Activated T-cell treated with anti-CD3 and anti-CD28 coated beads, Interleukin-2, amount 50 U/mL, for 1 hour (primary cell): ENCODE data around the gene SPACA1.

ENCODE experiments used
- DNase-seq: peaks from one replicate; pipeline ENCODE4 v3.0.0-alpha.2; 2020

Gene SPACA1

DNA sequence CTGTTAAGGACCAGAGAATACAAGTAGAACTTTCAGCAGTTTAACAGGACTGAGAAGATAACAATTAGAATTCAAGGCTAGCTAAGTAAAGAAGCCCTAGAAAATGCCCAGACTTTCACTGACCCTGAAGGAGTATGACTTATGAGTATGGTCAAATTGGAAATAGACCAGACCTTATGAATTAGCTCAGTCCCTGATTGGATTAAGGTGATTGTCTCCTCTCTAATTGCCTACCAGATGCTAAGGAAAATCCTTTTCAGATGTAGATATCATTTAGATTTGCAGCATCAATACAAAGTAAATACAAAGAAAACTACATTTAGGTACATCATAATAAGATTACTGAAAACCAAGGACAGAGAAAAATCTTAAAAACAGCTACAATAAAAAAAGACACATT lies 59.6 kb downstream of the SPACA1 start:
- no peak for DNase-seq

- DNase-seq, result no peak
Measured at GRCh38 chr6:88111991-88112390, 64.3 kb downstream of the SPACA1 start.

DNA sequence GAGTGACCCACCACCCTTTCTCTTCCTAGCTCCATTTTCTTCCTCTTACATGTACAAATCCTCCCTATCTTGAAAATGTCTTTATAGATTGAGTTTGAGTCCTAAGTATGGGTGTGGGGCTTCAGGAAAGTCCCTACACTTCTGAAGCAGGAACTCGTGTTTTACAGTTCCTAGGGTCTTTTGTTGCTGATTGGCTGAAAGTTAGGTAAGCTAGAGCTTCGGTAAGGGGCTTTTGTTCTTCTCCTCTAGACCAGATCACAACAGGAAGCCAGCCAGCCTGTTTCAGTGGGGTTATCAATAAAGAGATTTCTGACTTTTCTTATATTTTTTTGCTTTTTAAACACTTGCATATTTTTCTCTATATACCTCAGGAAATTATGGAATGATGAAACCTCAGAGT lies 67.2 kb downstream of the SPACA1 start:
- no peak for DNase-seq

DNA sequence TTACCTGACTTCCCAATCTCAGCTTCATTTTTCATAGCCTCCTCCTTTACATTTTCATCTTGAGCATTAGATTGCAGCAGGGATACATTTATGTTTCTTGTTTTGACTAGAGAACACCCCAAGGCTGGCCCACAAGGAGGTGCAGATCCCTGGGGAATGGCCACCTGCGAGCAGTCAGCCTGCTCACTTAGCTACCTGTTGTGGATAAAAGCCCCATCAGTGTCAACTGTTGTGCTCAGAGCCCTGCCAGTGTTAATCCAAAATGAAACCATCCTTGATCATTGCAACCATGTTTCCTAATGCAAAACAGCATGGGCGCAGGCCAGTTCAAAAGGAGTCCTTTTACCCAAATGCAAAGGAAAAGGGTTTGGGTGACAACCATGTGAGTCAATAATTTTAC lies 67.7 kb downstream of the SPACA1 start:
- no peak for DNase-seq

- DNase-seq, result no peak
Measured at GRCh38 chr6:88116276-88116675, 68.6 kb downstream of the SPACA1 start.
